IMR-90 (cell line): ENCODE measurements around the gene ADGRL3. TPM values are rescaled to one million over a fixed set of nuclear protein-coding genes. Genes with fewer than 3 reads are reported as not detected.

Experiments
- ATAC-seq: fragments of 200-7000 bp; cut with Tn5 transposase; 2 replicates; pipeline ENCODE4 v1.9.1; 2020; ENCODE audit warnings: low read depth, mild to moderate bottlenecking, moderate library complexity
- BruUV-seq: library from RNA; stranded (reverse); fragments of 400-500 nt; replicated peaks from 2 replicates; lab custom pipeline; 2021; lab: Mats Ljungman, UMichigan
- CTCF ChIA-PET: fragments of 300-600 bp; formaldehyde crosslinking; extraction: SDS; loops from one replicate; lab custom pipeline; 2021; ENCODE audit warnings: antibody characterized with exemption; lab: Yijun Ruan, JAX
- POLR2A ChIA-PET: fragments of 300-600 bp; sonication (Branson Sonifier 250); formaldehyde crosslinking; loops from one replicate; lab custom pipeline; 2022; ENCODE audit warnings: antibody characterized with exemption; ENCODE audit not compliant: unreplicated experiment; lab: Charles Lee
- DNase-seq: peaks from one replicate; pipeline ENCODE4 v3.0.0; 2013
- H2AFZ ChIP-seq: replicated peaks from 2 replicates; pipeline ENCODE3; 2013; ENCODE audit warnings: low read length, mild to moderate bottlenecking; ENCODE audit not compliant: poor library complexity
- H2AK5ac ChIP-seq: 2 replicates; pipeline ENCODE4 v1.6.1; 2013; ENCODE audit warnings: low read depth, low read length, inconsistent platforms
- H2AK9ac ChIP-seq: replicated peaks from 2 replicates; pipeline ENCODE3; 2013; ENCODE audit warnings: mild to moderate bottlenecking, low read depth, low read length, moderate library complexity; ENCODE audit not compliant: poor library complexity
- H2BK120ac ChIP-seq: 2 replicates; pipeline ENCODE4 v1.6.1; 2013; ENCODE audit warnings: low read depth, low read length, inconsistent platforms
- H2BK15ac ChIP-seq: 3 replicates; pipeline ENCODE4 v1.6.1; 2013; ENCODE audit warnings: low read depth, low read length, inconsistent platforms
- H2BK20ac ChIP-seq: 2 replicates; pipeline ENCODE4 v1.6.1; 2013; ENCODE audit warnings: low read depth, mild to moderate bottlenecking, inconsistent platforms, low read length, moderate library complexity
- H2BK5ac ChIP-seq: 2 replicates; pipeline ENCODE4 v1.6.1; 2013; ENCODE audit warnings: mild to moderate bottlenecking, low read depth, low read length, inconsistent platforms; ENCODE audit not compliant: poor library complexity, severe bottlenecking
- H3K14ac ChIP-seq: replicated peaks from 2 replicates; pipeline ENCODE4 v1.6.1; 2013; ENCODE audit warnings: low read depth, low read length, inconsistent platforms
- H3K18ac ChIP-seq: 2 replicates; pipeline ENCODE4 v1.6.1; 2013; ENCODE audit warnings: low read depth, low read length, control low read depth
- H3K23ac ChIP-seq: 2 replicates; pipeline ENCODE4 v1.6.1; 2013; ENCODE audit warnings: low read depth, low read length, inconsistent platforms
- H3K27ac ChIP-seq: 2 replicates; pipeline ENCODE4 v1.5.1; 2013; ENCODE audit warnings: mild to moderate bottlenecking, control low read depth, low read length; ENCODE audit not compliant: insufficient read depth
- H3K27me3 ChIP-seq: 2 replicates; pipeline ENCODE4 v1.6.1; 2013; ENCODE audit warnings: low read length; ENCODE audit not compliant: control insufficient read depth, insufficient read depth
- H3K36me3 ChIP-seq: 2 replicates; pipeline ENCODE4 v1.6.1; 2013; ENCODE audit warnings: low read length, mixed read lengths; ENCODE audit not compliant: control insufficient read depth, insufficient read depth
- H3K4ac ChIP-seq: 2 replicates; pipeline ENCODE4 v1.6.1; 2013; ENCODE audit warnings: low read depth, low read length, inconsistent platforms
- H3K4me1 ChIP-seq: 2 replicates; pipeline ENCODE4 v1.6.1; 2013; ENCODE audit warnings: low read length, mixed read lengths; ENCODE audit not compliant: control insufficient read depth, insufficient read depth
- H3K4me2 ChIP-seq: 2 replicates; pipeline ENCODE4 v1.6.1; 2013; ENCODE audit warnings: low read depth, mild to moderate bottlenecking, control low read depth, low read length, moderate library complexity
- H3K4me3 ChIP-seq: 2 replicates; pipeline ENCODE4 v1.5.1; 2013; ENCODE audit warnings: low read depth, mild to moderate bottlenecking, control low read depth, low read length, moderate library complexity; ENCODE audit not compliant: insufficient read depth
- H3K56ac ChIP-seq: 2 replicates; pipeline ENCODE4 v1.6.1; 2013; ENCODE audit warnings: low read length, inconsistent platforms; ENCODE audit not compliant: insufficient read depth; ENCODE audit errors: extremely low read depth
- H3K79me1 ChIP-seq, 2 experiments: 2 replicates each; pipeline ENCODE4 v1.6.1; 2013; ENCODE audit warnings: low read length in 2 of 2, inconsistent platforms in 1 of 2, low read depth in 1 of 2
- H3K9ac ChIP-seq: 2 replicates; pipeline ENCODE4 v1.6.1; 2013; ENCODE audit warnings: low read depth, low read length, control low read depth
- H3K9me1 ChIP-seq: 2 replicates; pipeline ENCODE4 v1.6.1; 2013; ENCODE audit warnings: low read length, inconsistent platforms; ENCODE audit not compliant: insufficient read depth
- H3K9me3 ChIP-seq: 2 replicates; pipeline ENCODE4 v1.6.1; 2013; ENCODE audit warnings: low read length; ENCODE audit not compliant: control insufficient read depth, insufficient read depth
- H4K20me1 ChIP-seq: 2 replicates; pipeline ENCODE4 v1.6.1; 2013; ENCODE audit warnings: low read length, inconsistent platforms; ENCODE audit not compliant: insufficient read depth
- H4K5ac ChIP-seq: 2 replicates; pipeline ENCODE4 v1.6.1; 2013; ENCODE audit warnings: mild to moderate bottlenecking, low read depth, low read length, control low read depth
- H4K8ac ChIP-seq, 2 experiments: 2 replicates each; pipeline ENCODE4 v1.6.1; 2013; ENCODE audit warnings: low read depth in 2 of 2, low read length in 2 of 2, control low read depth in 1 of 2, inconsistent platforms in 1 of 2
- H4K91ac ChIP-seq: 2 replicates; pipeline ENCODE4 v1.6.1; 2013; ENCODE audit warnings: low read depth, low read length, inconsistent platforms; ENCODE audit not compliant: insufficient read depth
- BHLHE40 ChIP-seq: fragments of 150-350 bp; IDR thresholded peaks from 2 replicates; pipeline ENCODE4 v1.6.1; 2016; ENCODE audit warnings: mild to moderate bottlenecking, low read depth, low read length
- CTCF ChIP-seq: conservative IDR thresholded peaks from 2 replicates; pipeline ENCODE4 v1.5.1; 2012; ENCODE audit warnings: mild to moderate bottlenecking, low read depth, low read length, improper control_type of control experiment
- WGBS, 2 experiments: methylation state at CpG; one replicate each; pipeline versions ENCODE4 v1.1.5 to v1.1.7; 2013; ENCODE audit warnings: missing lambda C conversion rate in 2 of 2; ENCODE audit not compliant: insufficient read length in 1 of 2; ENCODE audit errors: extremely low coverage in 2 of 2; 5-methylcytosine and 5-hydroxymethylcytosine counted together
- dilution Hi-C: fragments of 300-500 bp; cut with HindIII; formaldehyde crosslinking; loops from one replicate; pipeline ENCODE4 v1.14.3; 2018; ENCODE audit warnings: low sequenced_read_pairs; ENCODE audit not compliant: unreplicated experiment
- in situ Hi-C: fragments of 300-500 bp; cut with MboI; formaldehyde crosslinking; loops from 3 replicates; pipeline ENCODE4 v1.14.3; 2019; ENCODE audit warnings: low sequenced_read_pairs, inconsistent platforms, mixed read lengths
- intact Hi-C: fragments of 100-400 bp; cut with micrococcal nuclease; formaldehyde crosslinking; loops from 2 replicates; pipeline ENCODE4 v1.10.0; 2022
- polyA plus RNA-seq, 3 experiments: library from polyadenylated mRNA; depleted of rRNA; stranded (reverse); fragments of >200 nt; gene quantifications; 2 replicates each; pipeline ENCODE4 v1.2.3, GENCODE V29; 2012; ENCODE audit warnings: low replicate concordance in 1 of 3
- total RNA-seq: library from RNA; depleted of rRNA; stranded (reverse); fragments of >200 nt; gene quantifications from 2 replicates; pipeline ENCODE4 v1.2.3, GENCODE V29; 2012

The ADGRL3 gene
- total and polyA plus RNA-seq, 2 of the 4 experiments (the other 2 are of a cell fraction) = 0.46 to 2.5 TPM

- Histone ChIP-seq H3K23ac (no peak overlapping the region), H3K4ac (no peak overlapping the region), H2AK5ac (no peak overlapping the region), H4K91ac (no peak overlapping the region), H3K14ac (no peak overlapping the region), H3K27me3 (no peaks in the 10 kb centered on the region), H3K9ac (no peak overlapping the region), H3K9me1 (no peaks in the 10 kb centered on the region), H2AFZ (no peak overlapping the region), H3K4me3 (no peak overlapping the region), H2BK120ac (no peak overlapping the region), H2BK15ac (no peak overlapping the region), H2BK20ac (no peak overlapping the region), H4K5ac (no peak overlapping the region), H3K56ac (no peak overlapping the region), H4K8ac (no peak overlapping the region), H3K4me2 (no peak overlapping the region), H3K27ac (no peak overlapping the region), H3K9me3 (no peaks in the 10 kb centered on the region), H3K18ac (no peak overlapping the region), H2BK5ac (no peak overlapping the region), H2AK9ac (no peak overlapping the region), H4K20me1 (no peaks in the 10 kb centered on the region), H3K4me1 (no peaks in the 10 kb centered on the region), H3K79me1 (no peaks in the 10 kb centered on the region), H3K36me3 (no peaks in the 10 kb centered on the region)
- WGBS, 2 experiments = 83% methylated on average over 2 of the region's 3 CpGs; no CpG with 5 or more reads in 1 of the 2 experiments
- POLR2A ChIA-PET = no interaction called here
- in situ Hi-C loops = no loop called here
- dilution Hi-C loops = no loop called here
- TF ChIP-seq CTCF = no peak
- TF ChIP-seq BHLHE40 = no peak
- DNase-seq = no peak
- intact Hi-C loops = no loop called here
- no TSS peak for BruUV-seq
- CTCF ChIA-PET = no interaction called here
- no peak for ATAC-seq
Observed at GRCh38 chr4:61254406-61254805, 54.3 kb downstream of the ADGRL3 start.
